A549 treated with RU486 at 1 μM for 4 hours (cell line): ENCODE data around the gene POU4F1. TPM values are rescaled to one million over a fixed set of nuclear protein-coding genes. Genes with fewer than 3 reads are reported as not detected.

ENCODE experiments used
- total RNA-seq: library from RNA; stranded (reverse); fragments of 200-300 nt; extraction: Qiagen RNA extraction; gene quantifications from 5 replicates; pipeline ENCODE4 v1.2.3, GENCODE V29; 2022; ENCODE audit warnings: low read depth

POU4F1 gene, protein sequence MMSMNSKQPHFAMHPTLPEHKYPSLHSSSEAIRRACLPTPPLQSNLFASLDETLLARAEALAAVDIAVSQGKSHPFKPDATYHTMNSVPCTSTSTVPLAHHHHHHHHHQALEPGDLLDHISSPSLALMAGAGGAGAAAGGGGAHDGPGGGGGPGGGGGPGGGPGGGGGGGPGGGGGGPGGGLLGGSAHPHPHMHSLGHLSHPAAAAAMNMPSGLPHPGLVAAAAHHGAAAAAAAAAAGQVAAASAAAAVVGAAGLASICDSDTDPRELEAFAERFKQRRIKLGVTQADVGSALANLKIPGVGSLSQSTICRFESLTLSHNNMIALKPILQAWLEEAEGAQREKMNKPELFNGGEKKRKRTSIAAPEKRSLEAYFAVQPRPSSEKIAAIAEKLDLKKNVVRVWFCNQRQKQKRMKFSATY
- total RNA-seq, result 0.66 to 1.0 TPM (median 0.79 TPM) in 5 replicates

DNA sequence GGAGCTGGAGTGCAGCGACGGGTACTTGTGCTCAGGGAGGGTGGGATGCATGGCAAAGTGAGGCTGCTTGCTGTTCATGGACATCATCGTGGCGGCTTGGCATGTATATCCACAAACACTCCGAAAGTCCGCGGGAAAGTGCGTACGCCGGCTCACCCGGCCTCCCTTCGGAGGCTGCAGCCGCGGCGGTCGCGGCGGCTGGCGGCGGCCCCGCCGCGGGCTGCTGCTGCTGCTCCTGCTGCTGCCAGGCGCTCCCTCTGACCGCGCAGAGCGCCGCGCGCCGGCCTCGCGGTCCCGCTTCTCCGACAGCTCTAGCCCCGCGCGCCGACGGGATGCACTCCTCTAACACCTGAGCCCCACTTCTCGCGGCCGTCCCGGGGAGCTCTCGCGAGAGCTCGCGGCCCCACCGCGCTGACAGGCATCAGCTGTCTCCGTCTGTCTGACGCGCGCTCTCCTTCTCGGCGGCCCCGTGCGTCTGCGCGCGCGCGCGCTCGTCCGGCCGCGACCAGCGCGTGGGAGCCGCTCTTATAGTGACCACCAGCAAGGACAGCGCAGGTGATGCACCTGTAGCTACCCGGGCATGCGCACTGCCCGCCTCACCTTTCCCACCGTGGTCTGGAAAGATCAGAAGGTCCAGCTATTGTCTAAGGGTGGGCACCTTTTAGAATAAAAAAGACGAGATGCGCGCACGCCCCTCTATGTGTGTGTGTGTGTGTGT, at the start of gene POU4F1:
Gene POU4F1 (minus strand): TSS at position 313 of the 718 bp plus-strand sequence. CDS start 226 bp downstream, at position 87.

Other genes with a start within 250 kb of the POU4F1 start
- gene OBI1, start 55.6 kb upstream of the POU4F1 start, total RNA-seq, result 4.8 to 12.4 TPM (median 9.6 TPM) in 5 replicates